NCI-H1417 (cell line): ENCODE results near the gene GNPTG.

Experiments used
- DNase-seq, 3 experiments: peaks; one replicate each; lab custom pipeline; 2025; lab: John Stamatoyannopoulos, UW

Gene GNPTG

GRCh38 chr16:1394367-1394951 is 42.7 kb downstream of the GNPTG start:
- peak in 1 of 3 experiments; percentile 23 for DNase-seq

GRCh38 chr16:1395444-1396031 is 43.8 kb downstream of the GNPTG start:
- DNase-seq, result no peak

DNA sequence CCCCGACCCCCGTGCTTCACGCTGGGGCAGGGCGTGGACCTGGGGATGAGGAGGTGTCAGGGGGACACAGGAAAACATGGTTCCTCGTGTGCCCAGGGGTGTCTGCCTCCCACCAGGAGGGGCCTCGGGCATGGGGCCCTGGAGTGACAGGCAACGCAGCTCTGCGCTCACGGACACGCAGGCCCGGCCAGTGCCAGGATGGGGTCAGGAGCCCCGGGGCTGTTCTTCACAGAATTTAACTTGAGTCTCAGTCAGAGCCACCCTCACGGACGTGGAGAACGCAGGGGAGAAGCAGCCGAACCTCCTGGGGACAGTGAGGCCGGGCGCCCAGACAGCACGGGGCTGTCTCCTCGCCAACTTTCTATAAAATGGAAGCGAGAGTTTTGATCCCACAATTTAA is 46.0 kb downstream of the GNPTG start:
- no peak for DNase-seq

GRCh38 chr16:1398351-1398750 is 46.6 kb downstream of the GNPTG start:
- DNase-seq, result no peak

- no peak for DNase-seq
Measured at GRCh38 chr16:1398826-1399581, 47.3 kb downstream of the GNPTG start.

GRCh38 chr16:1401061-1401757 is 49.5 kb downstream of the GNPTG start:
- no peak for DNase-seq

DNA sequence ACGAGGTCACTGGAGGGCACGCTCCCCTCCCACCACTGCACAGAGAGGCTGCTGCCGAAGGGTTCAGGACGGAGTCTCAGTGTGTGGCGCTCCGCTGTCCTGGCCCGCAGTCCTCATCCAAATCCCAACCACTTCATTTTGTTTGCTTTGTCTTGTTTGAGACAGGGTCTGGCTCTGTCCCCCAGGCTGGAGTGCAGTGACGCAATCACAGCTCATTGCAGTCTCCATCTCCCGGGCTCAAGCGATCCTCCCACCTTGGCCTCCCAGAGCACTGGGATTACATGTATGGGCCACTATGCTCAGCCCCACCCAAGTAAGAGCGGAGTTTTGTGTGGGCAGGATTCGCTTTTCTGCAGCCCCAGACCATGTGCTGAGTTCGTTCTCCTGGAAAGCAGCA is 50.0 kb downstream of the GNPTG start:
- no peak for DNase-seq

DNA sequence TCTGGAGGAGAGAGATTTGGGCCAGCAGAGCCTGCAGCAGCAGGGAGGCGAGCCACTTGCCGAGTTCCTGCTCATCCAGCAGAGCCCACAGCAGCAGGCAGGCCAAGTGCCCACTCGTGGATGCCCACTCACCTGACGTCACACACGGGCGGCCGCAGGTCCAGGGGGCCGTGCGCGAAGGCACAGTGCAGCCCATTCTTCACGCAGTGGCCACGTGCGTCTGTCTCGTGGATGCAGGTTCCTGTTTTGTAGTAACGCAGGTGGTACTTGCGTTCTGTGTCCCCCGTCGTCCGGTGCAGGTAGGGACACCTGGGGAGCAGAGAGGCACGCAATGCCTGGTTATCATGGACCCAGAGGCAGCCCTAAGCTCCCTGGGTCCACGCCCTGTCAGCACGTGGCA is 51.3 kb downstream of the GNPTG start:
- no peak for DNase-seq

DNA sequence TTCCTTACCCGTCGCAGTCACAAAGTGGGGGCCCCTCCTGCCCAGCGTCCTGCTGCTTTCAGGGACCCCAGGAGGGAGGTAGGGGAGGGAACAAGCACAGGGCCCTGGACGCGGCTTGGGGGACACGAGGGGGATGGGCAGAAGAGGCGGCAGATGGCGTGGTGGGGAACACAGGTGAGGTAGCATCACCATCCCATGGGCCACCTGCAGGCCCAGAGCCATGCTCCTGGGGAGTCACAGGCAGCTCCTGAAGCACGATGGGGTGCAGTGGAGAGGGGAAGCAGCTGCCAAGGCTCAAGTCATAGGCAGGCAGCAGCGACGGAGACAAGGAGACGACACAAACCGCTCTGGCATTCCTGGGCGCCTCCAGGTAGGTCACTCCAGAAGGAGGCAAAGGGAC is 52.0 kb downstream of the GNPTG start:
- no peak for DNase-seq

DNA sequence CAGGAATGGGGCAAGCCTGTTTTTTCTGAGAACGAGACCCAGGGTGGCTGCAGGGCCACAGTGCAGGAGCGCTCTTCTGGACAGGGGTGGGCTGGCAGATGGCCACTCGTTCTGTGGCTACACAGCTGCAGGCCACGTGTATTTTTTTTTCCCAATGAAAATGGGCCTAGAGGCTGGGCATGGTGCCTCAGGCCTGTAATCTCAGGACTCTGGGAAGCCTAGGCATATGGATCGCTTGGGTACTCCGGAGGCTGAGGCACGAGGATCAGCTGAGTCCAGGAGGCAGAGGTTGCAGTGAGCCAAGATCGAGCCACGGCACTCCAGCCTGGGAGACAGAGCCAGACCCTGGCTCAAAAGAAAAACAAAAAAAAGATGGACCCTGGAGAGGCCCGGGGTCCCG is 56.0 kb downstream of the GNPTG start:
- DNase-seq, result no peak

GRCh38 chr16:1408171-1408837 is 56.6 kb downstream of the GNPTG start:
- peak; percentile 85 to 98 (median 89) for DNase-seq

DNA sequence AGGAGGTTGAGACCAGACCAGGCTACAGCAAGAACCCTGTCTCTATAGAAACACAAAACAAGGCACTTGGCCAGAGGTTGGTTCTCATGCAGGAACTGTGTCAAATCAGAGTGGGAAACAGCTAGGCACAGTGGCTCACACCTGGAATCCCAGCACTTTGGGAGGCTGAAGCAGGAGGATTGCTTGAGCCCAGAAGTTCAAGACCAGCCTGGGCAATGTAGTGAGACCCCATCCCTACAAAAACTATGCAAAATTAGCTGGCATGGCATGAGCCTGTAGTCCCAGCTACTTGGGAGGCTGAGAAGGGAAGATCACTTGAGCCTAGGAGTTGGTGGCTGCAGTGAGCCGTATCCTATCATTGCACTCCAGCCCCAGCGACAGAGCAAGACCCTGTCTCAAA is 61.1 kb downstream of the GNPTG start:
- no peak for DNase-seq
